Cerebellar nuclear complex (tissue), 1 donor: ENCODE results near the gene ATP2C2.
"Not testable (repeated sequence)": the region's sequence is repeated elsewhere in the genome, so short reads cannot be mapped to it uniquely, and the experiment has no call there.

Source experiments
- DNase-seq, 2 experiments: peaks; one replicate each; lab custom pipeline; 2025; lab: John Stamatoyannopoulos, UW

ATP2C2 gene

GRCh38 chr16:84421081-84421937, 53.0 kb downstream of the ATP2C2 start:
- DNase-seq = no peak

DNA sequence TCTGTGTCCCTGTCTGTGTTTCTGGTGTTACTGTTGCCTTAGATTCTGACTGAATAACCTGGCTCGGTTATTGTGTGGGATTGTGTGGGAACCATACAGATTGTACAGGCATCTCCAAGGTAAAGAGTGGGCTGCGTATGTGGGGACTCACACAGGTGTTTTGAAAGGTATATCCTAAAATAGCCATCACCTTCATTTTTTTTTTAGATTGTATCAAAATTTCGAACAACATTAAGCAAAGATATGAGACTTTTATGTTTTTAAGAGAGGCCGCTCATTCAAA, 53.5 kb downstream of the ATP2C2 start:
- DNase-seq = no peak

DNA sequence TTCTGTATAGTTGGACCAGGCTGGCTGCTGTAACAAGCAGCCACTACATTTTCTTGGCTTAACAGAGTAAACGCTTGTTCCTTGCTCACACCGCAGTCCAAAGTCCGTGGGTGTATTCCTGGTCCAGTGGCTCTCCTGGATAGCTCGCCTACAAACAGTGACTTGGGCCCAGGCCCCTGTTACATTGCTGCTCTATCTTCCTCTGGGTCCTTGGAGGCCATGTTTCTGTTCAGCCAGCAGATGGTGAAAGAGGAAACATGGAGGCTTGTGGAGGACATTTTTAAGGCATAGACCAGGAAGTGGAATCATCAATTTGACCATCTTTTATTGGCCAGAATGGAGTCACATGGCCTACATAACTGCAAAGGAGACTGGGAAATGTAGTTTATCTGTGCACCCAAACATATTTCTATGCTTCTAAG, 55.1 kb downstream of the ATP2C2 start:
- DNase-seq = no peak

DNA sequence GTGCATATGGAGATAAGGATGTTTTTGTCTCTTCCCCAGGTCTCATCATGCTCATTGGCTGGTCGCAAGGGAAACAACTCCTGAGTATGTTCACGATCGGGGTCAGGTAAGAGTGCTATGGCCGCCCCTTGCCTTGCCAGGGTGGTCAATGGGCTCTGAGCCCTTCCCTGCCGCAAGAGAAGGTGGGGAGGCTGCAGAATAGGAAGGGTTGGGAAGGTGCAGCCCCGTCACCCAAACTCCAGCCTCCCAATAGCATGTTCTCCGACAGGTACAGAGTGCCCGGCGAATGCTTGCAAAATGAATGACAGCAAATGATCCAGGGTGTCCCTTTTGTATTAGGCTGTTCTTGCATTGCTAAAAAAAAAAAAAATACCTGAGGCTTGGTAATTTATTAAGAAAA, 57.4 kb downstream of the ATP2C2 start:
- no peak for DNase-seq

GRCh38 chr16:84426804-84427203, 58.5 kb downstream of the ATP2C2 start:
- DNase-seq = no peak

DNA sequence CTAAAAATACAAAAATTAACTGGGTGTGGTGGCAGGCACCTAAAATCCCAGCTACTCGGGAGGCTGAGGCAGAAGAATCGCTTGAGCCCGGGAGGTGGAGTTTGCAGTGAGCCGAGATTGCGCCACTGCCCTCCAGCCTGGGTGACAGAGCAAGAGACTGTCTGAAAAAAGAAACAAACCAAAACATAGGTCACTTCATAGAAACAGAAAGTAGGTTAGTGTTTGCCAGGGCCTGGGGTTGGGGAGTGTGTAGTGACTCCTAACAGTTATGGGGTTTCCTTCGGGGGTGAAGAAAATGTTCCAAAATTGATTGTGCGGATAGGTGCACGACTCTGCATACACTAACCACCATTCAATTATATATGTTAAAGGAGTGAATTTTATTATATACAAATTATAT, 59.2 kb downstream of the ATP2C2 start:
- no peak for DNase-seq

DNA sequence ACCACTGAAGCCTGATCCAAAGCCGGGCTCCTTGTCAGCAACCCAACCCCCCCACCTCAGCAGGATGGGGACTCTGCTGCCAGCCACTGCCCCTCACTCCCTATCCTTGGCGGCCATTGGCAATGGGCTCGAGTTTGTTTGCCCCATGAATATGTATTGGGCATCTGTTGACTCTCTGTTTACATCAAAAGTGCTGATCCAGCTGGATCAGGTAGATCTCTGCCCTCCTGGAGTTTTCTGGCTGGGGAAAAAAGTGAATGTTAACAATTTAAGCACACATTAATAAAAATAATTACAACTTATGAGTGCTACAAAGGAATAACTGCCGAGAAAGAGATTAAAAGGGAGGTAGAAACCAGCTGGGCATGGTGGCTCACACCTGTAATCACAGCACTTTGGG, 62.5 kb downstream of the ATP2C2 start:
- DNase-seq = no peak

- no peak for DNase-seq
These were observed 66.5 kb downstream of the ATP2C2 start for GRCh38 chr16:84434800-84435199.

GRCh38 chr16:84436196-84436595, 67.9 kb downstream of the ATP2C2 start:
- DNase-seq = no peak

DNA sequence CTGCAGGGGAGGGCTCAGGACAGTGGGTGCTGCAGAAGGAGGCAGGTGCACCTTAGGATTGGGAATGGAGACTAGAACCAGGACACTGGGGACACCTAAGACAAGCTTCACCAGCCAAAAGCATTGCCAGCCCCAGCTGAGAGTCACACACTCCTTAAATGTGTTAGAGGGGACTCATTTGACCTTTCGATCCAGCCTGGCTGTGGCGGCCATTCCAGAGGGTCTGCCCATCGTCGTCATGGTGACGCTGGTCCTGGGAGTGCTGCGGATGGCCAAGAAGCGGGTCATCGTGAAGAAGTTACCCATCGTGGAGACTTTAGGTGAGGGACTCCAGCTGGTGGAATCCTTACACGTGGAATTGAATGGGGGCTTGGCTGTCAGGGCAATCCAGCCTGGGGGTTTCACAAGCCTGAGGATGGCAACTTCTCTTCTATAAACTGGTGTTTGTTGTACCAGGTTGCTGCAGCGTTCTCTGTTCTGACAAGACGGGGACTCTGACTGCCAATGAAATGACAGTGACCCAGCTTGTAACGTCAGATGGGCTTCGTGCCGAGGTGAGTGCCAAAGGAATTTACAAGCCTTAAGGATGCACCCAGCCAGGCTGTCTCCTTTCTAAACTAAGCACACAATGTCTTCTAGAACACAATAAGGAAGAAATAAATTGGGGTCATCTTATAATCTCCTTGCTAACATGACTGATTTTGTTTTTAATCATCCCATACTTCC, 70.8 kb downstream of the ATP2C2 start:
- no peak for DNase-seq

- DNase-seq = no peak
These were observed 74.2 kb downstream of the ATP2C2 start for GRCh38 chr16:84442416-84443145.

DNA sequence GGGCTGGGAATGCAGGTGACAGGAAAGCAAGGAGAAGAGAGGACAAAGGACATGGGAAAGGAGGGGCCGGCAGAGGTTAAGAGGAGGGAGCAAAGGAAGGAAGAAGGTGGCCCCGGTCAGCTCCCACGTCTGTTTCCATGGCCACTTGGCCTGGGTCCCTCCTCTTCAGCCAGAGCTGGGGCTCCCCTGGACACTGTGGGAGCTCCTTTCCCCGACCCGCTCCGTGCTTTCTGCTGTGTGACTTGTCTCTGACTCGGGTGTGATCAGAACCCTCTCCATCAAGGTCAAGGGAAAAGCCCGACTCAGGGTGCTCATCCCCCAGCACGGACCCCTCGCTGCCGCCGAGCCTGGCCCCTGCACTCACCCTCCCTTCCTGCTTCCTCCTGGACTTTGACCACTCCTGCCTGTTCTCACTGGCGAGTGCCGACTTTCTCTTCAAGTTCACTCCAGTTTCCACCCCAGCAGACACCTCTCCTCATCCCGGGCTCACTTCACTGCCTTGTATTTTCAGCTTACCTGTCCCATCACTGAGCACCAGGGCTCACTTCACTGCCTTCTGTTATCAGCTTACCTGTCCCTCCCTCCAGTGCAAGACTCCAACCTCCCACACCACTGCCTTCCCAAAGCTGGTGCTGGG, 74.9 kb downstream of the ATP2C2 start:
- no peak for DNase-seq

DNA sequence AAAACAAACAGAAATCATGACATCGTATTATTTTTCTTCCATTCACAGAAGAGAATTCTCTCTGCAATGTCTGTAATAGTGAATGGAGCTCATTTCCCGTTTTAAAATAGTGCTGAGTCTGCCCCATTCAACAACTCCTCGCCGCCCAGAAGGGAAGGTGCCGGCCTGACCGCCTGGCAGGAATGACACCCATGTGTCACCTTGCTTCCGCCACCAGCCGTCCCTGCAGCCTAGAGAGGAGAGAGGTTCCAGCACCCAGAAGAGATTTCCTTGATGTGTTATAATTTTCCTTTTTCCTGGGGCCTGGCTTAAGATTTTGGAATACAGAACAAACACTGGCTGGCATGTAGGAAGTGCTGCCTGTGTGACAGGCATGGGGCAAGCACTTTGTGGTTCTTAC, 76.1 kb downstream of the ATP2C2 start:
- DNase-seq = no peak

- DNase-seq = no peak
These were observed 77.7 kb downstream of the ATP2C2 start for GRCh38 chr16:84446084-84446483.

DNA sequence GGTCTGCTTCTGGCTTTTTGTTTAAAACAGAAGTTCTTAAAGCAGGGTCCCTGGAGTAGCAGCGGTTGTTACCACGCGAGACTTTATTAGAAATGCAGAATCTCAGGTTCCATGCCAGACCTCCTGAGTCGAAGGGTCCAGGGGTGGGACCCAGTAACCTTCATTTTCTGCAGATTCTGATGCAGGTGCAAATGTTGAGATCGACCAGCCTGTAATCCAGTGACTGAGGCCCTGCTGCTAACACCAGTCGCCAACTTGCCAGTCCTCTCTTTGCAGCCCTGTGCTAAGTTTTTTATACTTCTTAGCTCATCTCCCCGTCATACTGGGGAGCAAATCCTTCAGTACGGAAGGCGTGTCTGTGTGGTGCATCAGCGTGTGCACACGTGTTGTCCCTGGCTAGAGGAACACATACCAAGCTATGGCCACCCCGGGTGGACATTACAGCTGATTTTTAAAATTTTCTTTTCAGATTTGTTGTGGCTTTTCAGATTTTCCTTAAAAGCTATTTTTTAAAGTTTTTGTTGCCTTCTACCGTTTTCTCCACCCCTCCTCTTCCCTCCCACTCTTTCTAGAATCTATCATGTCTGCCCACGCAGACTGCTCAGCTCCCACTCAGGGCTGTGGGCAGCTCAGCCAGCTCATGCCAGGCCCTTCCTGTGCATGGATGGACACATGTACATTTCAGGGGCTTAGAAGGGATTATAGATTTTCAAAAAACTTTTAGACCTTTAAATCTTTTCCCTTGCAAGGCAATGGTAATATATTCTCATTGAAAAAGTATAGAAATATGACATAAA, 78.5 kb downstream of the ATP2C2 start:
- DNase-seq = no peak

DNA sequence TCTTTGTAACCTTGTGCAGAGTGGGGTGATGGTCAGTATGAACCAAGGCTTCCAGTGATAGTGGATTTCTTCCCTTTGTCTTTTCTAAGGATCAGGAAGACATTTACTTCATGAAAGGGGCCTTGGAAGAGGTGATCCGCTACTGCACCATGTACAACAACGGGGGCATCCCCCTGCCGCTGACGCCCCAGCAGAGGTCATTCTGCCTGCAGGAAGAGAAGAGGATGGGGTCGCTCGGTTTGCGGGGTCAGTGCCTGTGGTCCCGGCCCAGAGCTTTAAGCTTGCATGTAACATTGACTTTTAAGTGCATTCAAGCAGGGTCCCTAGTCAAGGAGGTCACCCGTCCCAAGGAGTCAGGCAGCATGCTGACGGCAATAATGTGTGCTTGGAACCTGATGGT, 80.1 kb downstream of the ATP2C2 start:
- DNase-seq = no peak

DNA sequence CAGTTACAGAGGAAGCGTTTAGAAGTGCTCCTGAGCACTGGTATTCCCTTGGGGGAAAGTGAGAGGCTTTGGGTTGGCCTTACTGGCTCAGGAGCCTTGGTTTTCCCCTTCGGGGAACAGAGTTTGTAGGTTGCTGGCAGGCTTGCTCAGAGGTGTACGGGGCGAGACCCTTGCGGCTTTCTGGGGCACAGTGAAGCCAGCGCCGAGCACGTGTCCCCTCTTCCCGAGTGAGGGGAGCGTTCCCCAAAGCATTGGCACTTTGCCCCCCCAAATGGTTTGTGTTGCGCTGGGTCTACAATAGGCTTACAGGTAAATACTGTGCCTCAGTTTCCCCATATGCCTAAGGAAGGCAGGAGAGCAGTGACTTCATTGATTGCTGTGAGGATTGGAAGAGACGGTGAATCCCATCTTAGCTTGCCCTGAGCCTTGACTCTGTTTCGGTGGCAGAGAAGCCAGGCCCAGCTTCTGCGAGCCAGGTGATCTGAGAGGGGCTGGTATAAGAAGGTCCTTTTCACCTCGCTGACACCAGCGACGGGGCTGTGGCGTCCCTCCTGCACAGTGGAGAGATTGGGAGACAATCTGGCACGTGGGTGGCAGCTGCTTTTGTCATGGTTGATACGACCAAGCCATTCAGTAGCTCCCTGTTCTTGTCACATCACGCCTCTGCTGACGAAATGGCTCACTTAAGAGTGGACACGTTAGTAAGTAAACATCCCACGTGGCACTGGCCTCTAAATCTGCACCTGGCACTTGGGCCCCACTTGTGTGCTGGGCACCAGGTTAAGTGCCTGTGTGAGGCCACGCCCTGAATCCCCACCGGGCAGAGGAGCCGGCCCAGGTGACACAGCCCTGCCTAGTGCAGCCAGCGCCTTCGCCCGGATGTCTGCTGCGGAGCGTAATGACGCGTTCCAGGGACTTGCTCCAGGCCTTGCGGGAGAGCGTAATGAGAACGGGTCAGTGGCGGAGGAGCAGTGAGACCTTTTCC, 81.1 kb downstream of the ATP2C2 start:
- no peak for DNase-seq

- no peak for DNase-seq
These were observed 82.0 kb downstream of the ATP2C2 start for GRCh38 chr16:84450176-84450865.

DNA sequence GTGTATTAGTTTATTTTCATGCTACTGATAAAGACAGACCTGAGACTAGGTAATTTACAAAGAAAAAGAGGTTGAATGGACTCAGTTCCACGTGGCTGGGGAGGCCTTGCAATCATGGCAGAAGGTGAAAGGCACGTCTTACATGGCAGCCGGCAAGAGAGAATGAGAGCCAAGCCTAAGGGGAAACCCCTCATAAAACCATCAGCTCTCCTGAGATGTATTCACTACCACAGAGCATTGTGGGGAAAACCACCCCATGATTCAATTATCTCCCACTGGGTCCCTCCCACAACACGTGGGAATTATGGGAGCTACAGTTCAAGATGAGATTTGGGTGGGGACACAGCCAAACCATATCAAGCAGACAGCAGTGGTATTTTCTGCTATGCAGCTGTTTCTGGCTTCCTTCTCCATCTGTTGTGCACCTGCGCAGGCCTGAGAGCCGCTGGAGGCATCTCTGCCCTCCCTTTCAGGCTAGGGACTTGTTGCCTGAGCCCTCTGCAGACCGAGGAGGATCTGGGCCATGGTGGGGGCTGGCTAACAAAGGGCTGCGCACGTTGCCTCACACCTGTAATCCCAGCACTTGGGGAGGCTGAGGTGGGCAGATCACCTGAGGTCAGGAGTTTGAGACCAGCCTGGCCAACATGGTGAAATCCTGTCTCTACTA, 82.8 kb downstream of the ATP2C2 start:
- DNase-seq = not testable (repeated sequence)
